Gastrocnemius medialis (tissue), 4 donors: Measurements from ENCODE around the gene ATRIP. TPM values are rescaled to one million over a fixed set of nuclear protein-coding genes. Genes with fewer than 3 reads are reported as not detected.

Experiments
- ATAC-seq, 2 donors: fragments of 150-250 bp; one replicate each; pipeline ENCODE4 v1.9.1; 2016
- DNase-seq, 2 donors: peaks; one replicate each; pipeline ENCODE4 v3.0.0-alpha.2; 2019
- H3K27ac ChIP-seq, 4 donors: fragments of 200-600 bp; sonication (generic); 1 replicate in 1 of 4; 2 replicates in 3 of 4; pipeline ENCODE4 v1.5.1; 2016 to 2018; ENCODE audit warnings: mild to moderate bottlenecking in 2 of 4, moderate library complexity in 1 of 4
- H3K27me3 ChIP-seq, 3 donors: fragments of 200-600 bp; sonication (generic) in 2 of 3; 1 replicate in 1 of 3; 2 replicates in 2 of 3; pipeline versions ENCODE4 v1.5.1 to v1.6.0; 2016 to 2019; ENCODE audit warnings: mild to moderate bottlenecking in 1 of 3, moderate library complexity in 1 of 3
- H3K36me3 ChIP-seq, 2 donors: fragments of 200-600 bp; sonication (generic) in 1 of 2; one replicate each; pipeline ENCODE4 v1.5.1; 2017 to 2018
- H3K4me1 ChIP-seq, 2 donors: fragments of 200-600 bp; sonication (generic) in 1 of 2; one replicate each; pipeline ENCODE4 v1.5.1; 2016 to 2017; ENCODE audit warnings: mild to moderate bottlenecking in 2 of 2
- H3K4me3 ChIP-seq, 4 donors: fragments of 200-600 bp; sonication (generic) in 3 of 4; 1 replicate in 1 of 4; 2 replicates in 3 of 4; pipeline ENCODE4 v1.5.1; 2016 to 2019; ENCODE audit warnings: mild to moderate bottlenecking in 2 of 4
- H3K9me3 ChIP-seq, 3 donors: fragments of 200-600 bp; sonication (generic) in 2 of 3; 1 replicate in 1 of 3; 2 replicates in 2 of 3; pipeline ENCODE4 v1.5.1; 2016 to 2019
- CTCF ChIP-seq, 5 experiments: fragments of 450-650 bp in 3 of 5; fragments of 200-600 bp in 2 of 5; sonication (generic) in 2 of 5; IDR thresholded peaks in 4 of 5; conservative IDR thresholded peaks in 1 of 5; 1 replicate in 4 of 5; 2 replicates in 1 of 5; pipeline ENCODE4 v1.5.1; 2016 to 2019; ENCODE audit warnings: antibody characterized with exemption in 5 of 5, mild to moderate bottlenecking in 3 of 5, moderate library complexity in 3 of 5
- POLR2A ChIP-seq, 2 donors: fragments of 450-650 bp; IDR thresholded peaks; one replicate each; pipeline ENCODE4 v1.6.1; 2017; ENCODE audit warnings: antibody characterized with exemption in 2 of 2, mild to moderate bottlenecking in 2 of 2, moderate library complexity in 2 of 2
- in situ Hi-C, 4 donors: fragments of 200-750 bp; cut with MboI; loops; one replicate each; pipeline versions ENCODE4 v1.15.0 to v1.8.0; 2017; ENCODE audit warnings: low sequenced_read_pairs in 4 of 4
- intact Hi-C: fragments of 100-400 bp; cut with DNase I; formaldehyde crosslinking; loops from one replicate; pipeline ENCODE4 v1.15.1; 2023; ENCODE audit warnings: low total_unique reads
- total RNA-seq, 4 donors: library from RNA; depleted of rRNA; stranded (reverse); fragments of >200 nt; gene quantifications; one replicate each; pipeline versions ENCODE4 v1.1.0 to v1.2.3, GENCODE V29; 2016

ATRIP gene
- total RNA-seq, 4 donors from 2014 or later: 4.8 to 7.2 (median 7.0) TPM

GRCh38 chr3:48409291-48410201, 37.0 kb upstream of the ATRIP start:
- H3K36me3 ChIP-seq: no peaks in the 10 kb centered on the region
- in situ Hi-C loops: no loop called here
- H3K4me3 ChIP-seq: no peak overlapping the region
- TF ChIP-seq CTCF (IDR thresholded peaks at IDR 0.05 in 4 of 5, conservative IDR thresholded peaks at IDR 0.05 in 1 of 5): no peak
- TF ChIP-seq POLR2A (IDR thresholded peaks at IDR 0.05): no peak
- H3K4me1 ChIP-seq: no peaks in the 10 kb centered on the region
- H3K27me3 ChIP-seq: no peaks in the 10 kb centered on the region
- ATAC-seq (no peak), DNase-seq (peak; percentile 0 to 7)
- intact Hi-C loops: no loop called here
- no peaks in the 10 kb centered on the region for H3K9me3 ChIP-seq
- H3K27ac ChIP-seq: no peak overlapping the region

GRCh38 chr3:48410205-48411040, 36.1 kb upstream of the ATRIP start:
- in situ Hi-C loops: no loop called here
- Histone ChIP-seq H3K27ac (no peak overlapping the region), H3K36me3 (no peaks in the 10 kb centered on the region), H3K4me3 (no peak overlapping the region), H3K9me3 (no peaks in the 10 kb centered on the region), H3K4me1 (no peaks in the 10 kb centered on the region), H3K27me3 (no peaks in the 10 kb centered on the region)
- ATAC-seq: no peak
- intact Hi-C loops: no loop called here
- DNase-seq: peak in 1 of 2 donors; percentile 6
- TF ChIP-seq CTCF (IDR thresholded peaks at IDR 0.05 in 4 of 5, conservative IDR thresholded peaks at IDR 0.05 in 1 of 5) (no peak), POLR2A (IDR thresholded peaks at IDR 0.05) (no peak)

GRCh38 chr3:48411041-48411588, 35.4 kb upstream of the ATRIP start:
- intact Hi-C loops: no loop called here
- no peaks in the 10 kb centered on the region for H3K36me3 ChIP-seq
- in situ Hi-C loops: no loop called here
- H3K27me3 ChIP-seq: no peaks in the 10 kb centered on the region
- ATAC-seq (no peak), DNase-seq (no peak)
- H3K4me1 ChIP-seq: no peaks in the 10 kb centered on the region
- H3K4me3 ChIP-seq: no peak overlapping the region
- no peak overlapping the region for H3K27ac ChIP-seq
- TF ChIP-seq POLR2A (IDR thresholded peaks at IDR 0.05) (no peak), CTCF (IDR thresholded peaks at IDR 0.05 in 4 of 5, conservative IDR thresholded peaks at IDR 0.05 in 1 of 5) (no peak)
- no peaks in the 10 kb centered on the region for H3K9me3 ChIP-seq

- Histone ChIP-seq H3K27me3 (no peaks in the 10 kb centered on the region), H3K4me1 (no peaks in the 10 kb centered on the region), H3K36me3 (no peaks in the 10 kb centered on the region), H3K9me3 (no peaks in the 10 kb centered on the region), H3K4me3 (no peak overlapping the region), H3K27ac (no peak overlapping the region)
- TF ChIP-seq POLR2A (IDR thresholded peaks at IDR 0.05) (no peak), CTCF (IDR thresholded peaks at IDR 0.05 in 4 of 5, conservative IDR thresholded peaks at IDR 0.05 in 1 of 5) (no peak)
- DNase-seq (peak in 1 of 2 donors; percentile 8), ATAC-seq (no peak)
- intact Hi-C loops: no loop called here
- in situ Hi-C loops: no loop called here
Measured at GRCh38 chr3:48411606-48412374, 34.7 kb upstream of the ATRIP start.
